Measurements from ENCODE around the gene UBE2D4. TPM values are rescaled to one million over a fixed set of nuclear protein-coding genes. Genes with fewer than 3 reads are reported as not detected.
A peak's percentile ranks its signal among the peaks of the same experiment; 100 is the strongest.

Gene UBE2D4
- 10 to 100 TPM; 13.3 to 55.7 (median 15.5) TPM for total RNA-seq

DNA sequence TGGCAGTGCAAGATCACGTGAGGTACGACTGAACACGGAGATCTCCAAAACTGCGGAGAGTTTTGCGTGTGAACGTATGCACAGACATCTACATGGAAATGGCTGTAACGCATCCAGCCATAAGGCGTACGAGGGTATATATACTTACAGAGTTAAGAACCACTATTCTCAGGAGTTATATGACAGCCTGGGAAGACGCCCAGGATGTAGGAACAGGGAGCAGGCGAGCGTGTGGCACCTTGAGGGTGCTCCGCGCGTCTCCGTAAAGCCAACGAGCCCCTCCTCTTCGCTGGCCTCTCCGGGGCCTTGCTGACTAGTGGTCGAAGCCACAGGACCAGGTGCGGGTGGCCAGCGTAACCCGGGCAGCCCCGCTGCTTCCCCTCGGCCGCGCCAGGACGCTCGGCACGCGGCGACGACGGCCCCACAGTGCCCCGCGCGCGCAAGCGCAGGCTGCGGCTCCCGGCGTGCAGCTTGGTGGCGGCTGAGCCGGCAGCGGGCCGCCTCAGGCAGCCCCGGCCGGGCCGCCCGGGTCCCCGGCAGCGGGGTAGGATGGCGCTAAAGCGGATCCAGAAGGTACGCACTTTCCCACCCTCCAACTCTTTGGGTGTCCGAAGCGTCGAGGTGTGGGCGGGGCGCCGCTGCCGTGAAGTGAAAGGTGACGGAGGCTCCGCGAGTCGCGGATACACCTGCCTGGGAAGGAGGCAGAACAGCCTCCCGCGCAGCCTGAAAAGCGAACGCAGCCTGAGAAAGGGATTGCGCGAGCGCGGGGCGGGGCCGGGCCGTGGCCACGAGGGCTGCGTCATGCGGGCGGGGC is at the start of gene UBE2D4:
Gene UBE2D4, plus strand, starts transcription at position 453 of the 814 bp plus-strand sequence. Its CDS starts 97 bp downstream, at position 550.
- Histone ChIP-seq H3K9me3 (no peaks in the 10 kb centered on the region), H3K4me1 (peaks cover 0 to 20% (median 13%) of the 10 kb centered on the region in 4 donors), H3K4me3 (peak within 1 kb of the TSS; percentile 43 to 61 (median 54)), H3K36me3 (no peaks in the 10 kb centered on the region), H3K27me3 (no peaks in the 10 kb centered on the region), H3K27ac (peak within 1 kb of the TSS; percentile 93 to 97 (median 95))
- TF ChIP-seq POLR2A (IDR thresholded peaks at IDR 0.05) (peak; percentile 98), POLR2AphosphoS5 (IDR thresholded peaks at IDR 0.05) (peak; percentile 97 to 99 (median 98))
- TF ChIP-seq, protein P1, sequence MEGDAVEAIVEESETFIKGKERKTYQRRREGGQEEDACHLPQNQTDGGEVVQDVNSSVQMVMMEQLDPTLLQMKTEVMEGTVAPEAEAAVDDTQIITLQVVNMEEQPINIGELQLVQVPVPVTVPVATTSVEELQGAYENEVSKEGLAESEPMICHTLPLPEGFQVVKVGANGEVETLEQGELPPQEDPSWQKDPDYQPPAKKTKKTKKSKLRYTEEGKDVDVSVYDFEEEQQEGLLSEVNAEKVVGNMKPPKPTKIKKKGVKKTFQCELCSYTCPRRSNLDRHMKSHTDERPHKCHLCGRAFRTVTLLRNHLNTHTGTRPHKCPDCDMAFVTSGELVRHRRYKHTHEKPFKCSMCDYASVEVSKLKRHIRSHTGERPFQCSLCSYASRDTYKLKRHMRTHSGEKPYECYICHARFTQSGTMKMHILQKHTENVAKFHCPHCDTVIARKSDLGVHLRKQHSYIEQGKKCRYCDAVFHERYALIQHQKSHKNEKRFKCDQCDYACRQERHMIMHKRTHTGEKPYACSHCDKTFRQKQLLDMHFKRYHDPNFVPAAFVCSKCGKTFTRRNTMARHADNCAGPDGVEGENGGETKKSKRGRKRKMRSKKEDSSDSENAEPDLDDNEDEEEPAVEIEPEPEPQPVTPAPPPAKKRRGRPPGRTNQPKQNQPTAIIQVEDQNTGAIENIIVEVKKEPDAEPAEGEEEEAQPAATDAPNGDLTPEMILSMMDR (IDR thresholded peaks at IDR 0.05): no peak
- WGBS, 2 donors (ENCODE audit: low coverage in 1 of 2): 2% methylated on average over 44 of the region's 82 CpGs; no CpG with 5 or more reads in 1 of the 2 donors
- in situ Hi-C loops (cut with MboI; ENCODE audit: low pct_ligation_motif_present in 1 of 4, low pct_unique_long_range_greater_than_20kb in 1 of 4, low sequenced_read_pairs in 3 of 4): no loop called here
- peak; percentile 95 for DNase-seq
- intact Hi-C loops (cut with DNase I; ENCODE audit: low total_unique reads): no loop called here

DNA sequence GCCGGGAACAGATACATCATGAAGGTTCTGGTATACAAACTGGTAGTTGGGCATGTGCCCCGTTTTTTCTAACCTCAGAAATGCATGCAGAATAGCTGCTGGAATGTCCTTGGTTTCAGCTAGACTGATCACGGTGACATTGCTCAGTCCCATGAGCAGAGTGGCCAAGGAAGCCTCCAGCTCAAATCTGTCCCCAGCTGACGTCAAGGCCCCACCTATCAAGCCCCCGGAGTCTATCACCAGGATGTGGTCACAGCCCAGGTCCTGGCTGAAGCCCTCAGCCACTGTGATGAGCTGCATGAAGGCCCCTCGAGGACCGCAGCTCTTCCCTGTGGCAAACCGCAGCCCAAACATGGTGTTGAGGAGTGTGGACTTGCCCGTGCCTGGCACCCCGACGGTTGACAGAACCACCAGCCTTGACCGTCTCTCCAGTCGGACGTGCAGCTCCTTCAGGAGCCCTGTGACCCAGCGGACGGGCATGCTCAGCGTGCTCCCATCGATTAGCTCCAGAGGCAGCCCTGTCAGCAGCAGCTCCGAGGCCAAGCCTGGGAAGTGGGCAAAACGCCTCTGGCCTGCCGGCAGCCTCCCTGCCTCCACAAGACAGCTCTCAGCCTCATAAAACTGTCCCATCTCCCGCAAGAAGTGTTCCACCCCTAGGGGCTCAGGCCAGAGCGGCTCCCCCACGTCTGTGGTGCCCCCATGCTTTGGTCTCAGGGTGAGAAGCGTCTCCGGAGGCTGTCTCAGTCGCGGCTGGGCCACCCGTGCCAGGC is 49.1 kb upstream of the UBE2D4 start:
- Histone ChIP-seq H3K27ac (no peak overlapping the region), H3K9me3 (no peaks in the 10 kb centered on the region), H3K36me3 (peaks cover 0 to 57% (median 18%) of the 10 kb centered on the region in 4 donors), H3K4me3 (no peak overlapping the region), H3K27me3 (no peaks in the 10 kb centered on the region), H3K4me1 (peaks cover 4 to 20% (median 10%) of the 10 kb centered on the region in 4 donors)
- TF ChIP-seq, protein P1 (IDR thresholded peaks at IDR 0.05): no peak
- no peak for TF ChIP-seq POLR2AphosphoS5 (IDR thresholded peaks at IDR 0.05)
- no peak for TF ChIP-seq EP300 (IDR thresholded peaks at IDR 0.05; ENCODE audit: low read depth)
- no peak for TF ChIP-seq POLR2A (IDR thresholded peaks at IDR 0.05)
- in situ Hi-C loops (cut with MboI; ENCODE audit: low pct_ligation_motif_present in 1 of 4, low pct_unique_long_range_greater_than_20kb in 1 of 4, low sequenced_read_pairs in 3 of 4) (no loop called here), intact Hi-C loops (cut with DNase I; ENCODE audit: low total_unique reads) (loop anchor here (5.0 kb wide), 1 partner anchor 245 kb away; the partner anchor contains the start of gene POLD2)
- no peak for DNase-seq
- WGBS, 2 donors (ENCODE audit: low coverage in 1 of 2): 81 to 100% methylated on average over 1 to 22 of the region's 29 CpGs

DNA sequence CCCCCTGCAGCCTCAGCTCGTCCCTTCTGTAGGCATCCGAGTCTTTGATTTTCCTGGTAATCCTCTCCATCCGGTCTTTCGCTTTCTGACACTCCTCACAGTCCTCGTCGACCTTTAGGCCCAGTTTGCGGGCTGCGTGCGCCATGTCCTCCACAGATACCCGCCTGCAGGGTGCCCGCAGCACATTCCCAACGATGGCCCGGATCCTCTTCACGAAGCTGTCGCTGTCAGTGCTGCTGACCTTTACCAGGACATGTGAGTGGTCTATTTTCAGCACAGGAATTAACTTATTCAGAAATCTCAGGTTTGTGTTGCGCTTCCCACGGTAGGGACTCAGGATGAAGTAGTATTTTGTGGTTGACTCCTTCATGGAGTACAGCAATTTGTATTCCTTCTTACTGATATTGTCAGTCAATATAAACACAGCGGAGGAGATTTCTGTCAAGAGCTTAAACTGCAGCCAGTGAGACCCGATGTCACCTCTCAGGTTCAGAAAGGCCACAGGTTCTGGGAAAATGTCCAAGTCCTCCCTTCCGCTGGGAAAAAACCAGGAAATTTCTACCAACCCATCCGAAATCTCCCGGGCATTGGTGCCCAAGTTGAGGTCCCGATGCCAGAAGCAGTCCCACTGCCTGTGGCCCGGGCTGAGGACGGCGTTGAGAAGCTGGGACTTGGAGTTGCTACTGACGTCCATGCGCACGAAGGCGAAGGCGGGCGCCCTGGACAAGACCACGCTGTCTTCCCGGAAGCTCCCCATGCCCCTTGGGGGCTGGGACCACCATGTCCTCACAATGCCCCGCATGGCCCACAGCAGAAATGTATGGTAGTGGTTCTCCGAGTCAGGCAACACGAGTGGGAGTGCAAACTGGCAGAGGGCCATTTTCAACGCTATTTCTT is 48.0 kb upstream of the UBE2D4 start:
- Histone ChIP-seq H3K4me3 (no peak overlapping the region), H3K27me3 (no peaks in the 10 kb centered on the region), H3K9me3 (no peaks in the 10 kb centered on the region), H3K36me3 (peaks cover 0 to 61% (median 18%) of the 10 kb centered on the region in 4 donors), H3K27ac (no peak overlapping the region), H3K4me1 (peaks cover 0 to 10% (median 2%) of the 10 kb centered on the region in 4 donors)
- TF ChIP-seq EP300 (IDR thresholded peaks at IDR 0.05; ENCODE audit: low read depth): no peak
- no peak for TF ChIP-seq POLR2A (IDR thresholded peaks at IDR 0.05)
- TF ChIP-seq, protein P1 (IDR thresholded peaks at IDR 0.05): no peak
- no peak for TF ChIP-seq POLR2AphosphoS5 (IDR thresholded peaks at IDR 0.05)
- 92 to 93% methylated on average over 10 to 38 of the region's 38 CpGs for WGBS, 2 donors (ENCODE audit: low coverage in 1 of 2)
- DNase-seq: no peak
- intact Hi-C loops (cut with DNase I; ENCODE audit: low total_unique reads): loop anchor here (5.0 kb wide), 1 partner anchor 244 kb away; the partner anchor contains the start of gene POLD2
- in situ Hi-C loops (cut with MboI; ENCODE audit: low pct_ligation_motif_present in 1 of 4, low pct_unique_long_range_greater_than_20kb in 1 of 4, low sequenced_read_pairs in 3 of 4): no loop called here
